GM23338 (cell line): ENCODE data around the gene RPL14.

Experiments
- CREB1 ChIP-seq: fragments of 250-450 bp; sonication (Bioruptor Pico); IDR thresholded peaks from 2 replicates; pipeline ENCODE4 v1.5.0; 2020; ENCODE audit warnings: low read depth, mild to moderate bottlenecking, moderate library complexity
- EZH2 ChIP-seq: fragments of 200-600 bp; sonication (generic); IDR thresholded peaks from one replicate; pipeline ENCODE4 v1.8.0; 2017; ENCODE audit warnings: antibody characterized with exemption, mild to moderate bottlenecking, low read depth; ENCODE audit not compliant: unreplicated experiment
- EZH2phosphoT487 ChIP-seq: fragments of 200-600 bp; sonication (generic); IDR thresholded peaks from one replicate; pipeline ENCODE4 v1.8.1; 2018; ENCODE audit warnings: antibody characterized with exemption; ENCODE audit not compliant: unreplicated experiment
- JUNB ChIP-seq: IDR thresholded peaks from one replicate; pipeline ENCODE4 v1.6.1; 2016; ENCODE audit warnings: antibody characterized with exemption; ENCODE audit not compliant: unreplicated experiment
- NANOG ChIP-seq: IDR thresholded peaks from 2 replicates; pipeline ENCODE4 v1.6.1; 2016; ENCODE audit warnings: antibody characterized with exemption, borderline replicate concordance
- POLR2AphosphoS5 ChIP-seq: IDR thresholded peaks from 2 replicates; pipeline ENCODE4 v1.6.1; 2016; ENCODE audit warnings: antibody characterized with exemption, low read depth
- ZNF331 ChIP-seq: fragments of 250-450 bp; sonication (Bioruptor Pico); IDR thresholded peaks from 2 replicates; pipeline ENCODE4 v1.5.0; 2020; ENCODE audit warnings: low read depth, mild to moderate bottlenecking, moderate library complexity
- TF ChIP-seq, protein P1 (sequence below), 2 experiments: fragments of 200-600 bp in 1 of 2; sonication (generic) in 1 of 2; conservative IDR thresholded peaks; 2 replicates each; pipeline versions ENCODE4 v1.5.1 to v1.6.1; 2016 to 2017; ENCODE audit warnings: antibody characterized with exemption in 2 of 2, low read depth in 2 of 2, mild to moderate bottlenecking in 2 of 2, moderate library complexity in 1 of 2
- TF ChIP-seq, protein P2 (sequence below): IDR thresholded peaks from one replicate; pipeline ENCODE4 v1.6.1; 2018; ENCODE audit warnings: antibody characterized with exemption; ENCODE audit not compliant: unreplicated experiment
- TF ChIP-seq, protein P3 (sequence below): fragments of 250-450 bp; sonication (Bioruptor Pico); IDR thresholded peaks from 2 replicates; pipeline ENCODE4 v1.5.0; 2020; ENCODE audit warnings: mild to moderate bottlenecking, moderate library complexity

DNA sequence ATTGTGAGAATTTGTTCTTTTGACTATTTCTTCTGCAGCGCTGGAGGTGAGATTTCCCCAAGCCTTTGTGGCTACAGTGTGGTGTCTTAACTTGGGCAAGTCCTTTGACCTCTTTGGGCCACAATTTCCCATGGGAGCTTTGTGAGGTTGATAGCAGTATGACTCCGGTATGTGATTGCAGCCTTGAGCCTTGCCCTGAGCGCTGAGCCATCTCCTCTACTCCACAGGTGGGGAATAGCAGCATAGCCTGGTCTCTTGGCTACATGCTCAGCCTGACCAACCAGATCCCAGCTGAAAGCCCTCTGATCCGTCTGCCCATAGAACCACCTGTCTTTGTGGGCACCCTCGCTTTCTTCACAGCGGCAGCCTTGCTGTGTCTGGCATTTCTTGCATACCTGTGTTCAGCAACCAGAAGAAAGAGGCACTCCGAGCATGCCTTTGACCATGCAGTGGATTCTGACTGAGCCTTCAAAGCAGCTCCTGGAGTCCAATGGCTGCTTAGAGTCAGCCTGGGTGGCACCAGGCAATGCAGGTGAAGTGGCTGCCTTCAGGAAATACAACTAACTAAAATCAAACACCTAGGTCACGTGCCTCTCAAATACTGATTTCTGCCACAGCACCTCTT lies 30.0 kb upstream of the RPL14 start:
- TF ChIP-seq, protein P1, sequence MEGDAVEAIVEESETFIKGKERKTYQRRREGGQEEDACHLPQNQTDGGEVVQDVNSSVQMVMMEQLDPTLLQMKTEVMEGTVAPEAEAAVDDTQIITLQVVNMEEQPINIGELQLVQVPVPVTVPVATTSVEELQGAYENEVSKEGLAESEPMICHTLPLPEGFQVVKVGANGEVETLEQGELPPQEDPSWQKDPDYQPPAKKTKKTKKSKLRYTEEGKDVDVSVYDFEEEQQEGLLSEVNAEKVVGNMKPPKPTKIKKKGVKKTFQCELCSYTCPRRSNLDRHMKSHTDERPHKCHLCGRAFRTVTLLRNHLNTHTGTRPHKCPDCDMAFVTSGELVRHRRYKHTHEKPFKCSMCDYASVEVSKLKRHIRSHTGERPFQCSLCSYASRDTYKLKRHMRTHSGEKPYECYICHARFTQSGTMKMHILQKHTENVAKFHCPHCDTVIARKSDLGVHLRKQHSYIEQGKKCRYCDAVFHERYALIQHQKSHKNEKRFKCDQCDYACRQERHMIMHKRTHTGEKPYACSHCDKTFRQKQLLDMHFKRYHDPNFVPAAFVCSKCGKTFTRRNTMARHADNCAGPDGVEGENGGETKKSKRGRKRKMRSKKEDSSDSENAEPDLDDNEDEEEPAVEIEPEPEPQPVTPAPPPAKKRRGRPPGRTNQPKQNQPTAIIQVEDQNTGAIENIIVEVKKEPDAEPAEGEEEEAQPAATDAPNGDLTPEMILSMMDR (conservative IDR thresholded peaks at IDR 0.05; ENCODE audit: low read depth in 2 of 2) = no peak
- TF ChIP-seq EZH2 (no peak), EZH2phosphoT487 (no peak), CREB1 (CRISPR knock-in tag) (no peak), ZNF331 (CRISPR knock-in tag) (no peak), POLR2AphosphoS5 (no peak), JUNB (no peak), NANOG (no peak)
- TF ChIP-seq, protein P2, sequence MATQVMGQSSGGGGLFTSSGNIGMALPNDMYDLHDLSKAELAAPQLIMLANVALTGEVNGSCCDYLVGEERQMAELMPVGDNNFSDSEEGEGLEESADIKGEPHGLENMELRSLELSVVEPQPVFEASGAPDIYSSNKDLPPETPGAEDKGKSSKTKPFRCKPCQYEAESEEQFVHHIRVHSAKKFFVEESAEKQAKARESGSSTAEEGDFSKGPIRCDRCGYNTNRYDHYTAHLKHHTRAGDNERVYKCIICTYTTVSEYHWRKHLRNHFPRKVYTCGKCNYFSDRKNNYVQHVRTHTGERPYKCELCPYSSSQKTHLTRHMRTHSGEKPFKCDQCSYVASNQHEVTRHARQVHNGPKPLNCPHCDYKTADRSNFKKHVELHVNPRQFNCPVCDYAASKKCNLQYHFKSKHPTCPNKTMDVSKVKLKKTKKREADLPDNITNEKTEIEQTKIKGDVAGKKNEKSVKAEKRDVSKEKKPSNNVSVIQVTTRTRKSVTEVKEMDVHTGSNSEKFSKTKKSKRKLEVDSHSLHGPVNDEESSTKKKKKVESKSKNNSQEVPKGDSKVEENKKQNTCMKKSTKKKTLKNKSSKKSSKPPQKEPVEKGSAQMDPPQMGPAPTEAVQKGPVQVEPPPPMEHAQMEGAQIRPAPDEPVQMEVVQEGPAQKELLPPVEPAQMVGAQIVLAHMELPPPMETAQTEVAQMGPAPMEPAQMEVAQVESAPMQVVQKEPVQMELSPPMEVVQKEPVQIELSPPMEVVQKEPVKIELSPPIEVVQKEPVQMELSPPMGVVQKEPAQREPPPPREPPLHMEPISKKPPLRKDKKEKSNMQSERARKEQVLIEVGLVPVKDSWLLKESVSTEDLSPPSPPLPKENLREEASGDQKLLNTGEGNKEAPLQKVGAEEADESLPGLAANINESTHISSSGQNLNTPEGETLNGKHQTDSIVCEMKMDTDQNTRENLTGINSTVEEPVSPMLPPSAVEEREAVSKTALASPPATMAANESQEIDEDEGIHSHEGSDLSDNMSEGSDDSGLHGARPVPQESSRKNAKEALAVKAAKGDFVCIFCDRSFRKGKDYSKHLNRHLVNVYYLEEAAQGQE = no peak
- TF ChIP-seq, protein P3, sequence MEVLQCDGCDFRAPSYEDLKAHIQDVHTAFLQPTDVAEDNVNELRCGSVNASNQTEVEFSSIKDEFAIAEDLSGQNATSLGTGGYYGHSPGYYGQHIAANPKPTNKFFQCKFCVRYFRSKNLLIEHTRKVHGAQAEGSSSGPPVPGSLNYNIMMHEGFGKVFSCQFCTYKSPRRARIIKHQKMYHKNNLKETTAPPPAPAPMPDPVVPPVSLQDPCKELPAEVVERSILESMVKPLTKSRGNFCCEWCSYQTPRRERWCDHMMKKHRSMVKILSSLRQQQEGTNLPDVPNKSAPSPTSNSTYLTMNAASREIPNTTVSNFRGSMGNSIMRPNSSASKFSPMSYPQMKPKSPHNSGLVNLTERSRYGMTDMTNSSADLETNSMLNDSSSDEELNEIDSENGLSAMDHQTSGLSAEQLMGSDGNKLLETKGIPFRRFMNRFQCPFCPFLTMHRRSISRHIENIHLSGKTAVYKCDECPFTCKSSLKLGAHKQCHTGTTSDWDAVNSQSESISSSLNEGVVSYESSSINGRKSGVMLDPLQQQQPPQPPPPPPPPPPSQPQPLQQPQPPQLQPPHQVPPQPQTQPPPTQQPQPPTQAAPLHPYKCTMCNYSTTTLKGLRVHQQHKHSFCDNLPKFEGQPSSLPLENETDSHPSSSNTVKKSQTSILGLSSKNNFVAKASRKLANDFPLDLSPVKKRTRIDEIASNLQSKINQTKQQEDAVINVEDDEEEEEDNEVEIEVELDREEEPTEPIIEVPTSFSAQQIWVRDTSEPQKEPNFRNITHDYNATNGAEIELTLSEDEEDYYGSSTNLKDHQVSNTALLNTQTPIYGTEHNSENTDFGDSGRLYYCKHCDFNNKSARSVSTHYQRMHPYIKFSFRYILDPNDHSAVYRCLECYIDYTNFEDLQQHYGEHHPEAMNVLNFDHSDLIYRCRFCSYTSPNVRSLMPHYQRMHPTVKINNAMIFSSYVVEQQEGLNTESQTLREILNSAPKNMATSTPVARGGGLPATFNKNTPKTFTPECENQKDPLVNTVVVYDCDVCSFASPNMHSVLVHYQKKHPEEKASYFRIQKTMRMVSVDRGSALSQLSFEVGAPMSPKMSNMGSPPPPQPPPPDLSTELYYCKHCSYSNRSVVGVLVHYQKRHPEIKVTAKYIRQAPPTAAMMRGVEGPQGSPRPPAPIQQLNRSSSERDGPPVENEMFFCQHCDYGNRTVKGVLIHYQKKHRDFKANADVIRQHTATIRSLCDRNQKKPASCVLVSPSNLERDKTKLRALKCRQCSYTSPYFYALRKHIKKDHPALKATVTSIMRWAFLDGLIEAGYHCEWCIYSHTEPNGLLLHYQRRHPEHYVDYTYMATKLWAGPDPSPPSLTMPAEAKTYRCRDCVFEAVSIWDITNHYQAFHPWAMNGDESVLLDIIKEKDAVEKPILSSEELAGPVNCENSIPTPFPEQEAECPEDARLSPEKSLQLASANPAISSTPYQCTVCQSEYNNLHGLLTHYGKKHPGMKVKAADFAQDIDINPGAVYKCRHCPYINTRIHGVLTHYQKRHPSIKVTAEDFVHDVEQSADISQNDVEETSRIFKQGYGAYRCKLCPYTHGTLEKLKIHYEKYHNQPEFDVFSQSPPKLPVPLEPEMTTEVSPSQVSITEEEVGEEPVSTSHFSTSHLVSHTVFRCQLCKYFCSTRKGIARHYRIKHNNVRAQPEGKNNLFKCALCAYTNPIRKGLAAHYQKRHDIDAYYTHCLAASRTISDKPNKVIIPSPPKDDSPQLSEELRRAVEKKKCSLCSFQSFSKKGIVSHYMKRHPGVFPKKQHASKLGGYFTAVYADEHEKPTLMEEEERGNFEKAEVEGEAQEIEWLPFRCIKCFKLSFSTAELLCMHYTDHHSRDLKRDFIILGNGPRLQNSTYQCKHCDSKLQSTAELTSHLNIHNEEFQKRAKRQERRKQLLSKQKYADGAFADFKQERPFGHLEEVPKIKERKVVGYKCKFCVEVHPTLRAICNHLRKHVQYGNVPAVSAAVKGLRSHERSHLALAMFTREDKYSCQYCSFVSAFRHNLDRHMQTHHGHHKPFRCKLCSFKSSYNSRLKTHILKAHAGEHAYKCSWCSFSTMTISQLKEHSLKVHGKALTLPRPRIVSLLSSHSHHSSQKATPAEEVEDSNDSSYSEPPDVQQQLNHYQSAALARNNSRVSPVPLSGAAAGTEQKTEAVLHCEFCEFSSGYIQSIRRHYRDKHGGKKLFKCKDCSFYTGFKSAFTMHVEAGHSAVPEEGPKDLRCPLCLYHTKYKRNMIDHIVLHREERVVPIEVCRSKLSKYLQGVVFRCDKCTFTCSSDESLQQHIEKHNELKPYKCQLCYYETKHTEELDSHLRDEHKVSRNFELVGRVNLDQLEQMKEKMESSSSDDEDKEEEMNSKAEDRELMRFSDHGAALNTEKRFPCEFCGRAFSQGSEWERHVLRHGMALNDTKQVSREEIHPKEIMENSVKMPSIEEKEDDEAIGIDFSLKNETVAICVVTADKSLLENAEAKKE (CRISPR knock-in tag) = no peak
